AG04449 (cell line): ENCODE data around the gene TYK2.
A peak's percentile ranks its signal among the peaks of the same experiment; 100 is the strongest.
"Not testable (repeated sequence)": the region's sequence is repeated elsewhere in the genome, so short reads cannot be mapped to it uniquely, and the experiment has no call there.

ENCODE experiments used
- CTCF ChIA-PET: fragments of 350-600 bp; formaldehyde crosslinking; extraction: SDS; loops from one replicate; lab custom pipeline; 2021; ENCODE audit warnings: antibody characterized with exemption; lab: Yijun Ruan, JAX
- POLR2A ChIA-PET: fragments of 400-600, 350-600 bp; formaldehyde crosslinking; extraction: SDS; loops from one replicate; lab custom pipeline; 2020; ENCODE audit warnings: antibody characterized with exemption, inconsistent platforms; lab: Yijun Ruan, JAX
- DNase-seq: peaks from one replicate; pipeline ENCODE4 v3.0.0-alpha.2; 2010; ENCODE audit warnings: low read depth, low spot score
- H3K4me3 ChIP-seq: 2 replicates; pipeline ENCODE4 v1.5.1; 2011; ENCODE audit warnings: low read depth, mild to moderate bottlenecking, control low read depth, low read length
- TF ChIP-seq, protein P1 (sequence below): IDR thresholded peaks from one replicate; pipeline ENCODE4 v1.5.1; 2011; ENCODE audit warnings: mild to moderate bottlenecking, moderate library complexity, low read length, control low read depth, inconsistent platforms; ENCODE audit not compliant: insufficient read depth; ENCODE audit errors: missing control alignments

The TYK2 gene

DNA sequence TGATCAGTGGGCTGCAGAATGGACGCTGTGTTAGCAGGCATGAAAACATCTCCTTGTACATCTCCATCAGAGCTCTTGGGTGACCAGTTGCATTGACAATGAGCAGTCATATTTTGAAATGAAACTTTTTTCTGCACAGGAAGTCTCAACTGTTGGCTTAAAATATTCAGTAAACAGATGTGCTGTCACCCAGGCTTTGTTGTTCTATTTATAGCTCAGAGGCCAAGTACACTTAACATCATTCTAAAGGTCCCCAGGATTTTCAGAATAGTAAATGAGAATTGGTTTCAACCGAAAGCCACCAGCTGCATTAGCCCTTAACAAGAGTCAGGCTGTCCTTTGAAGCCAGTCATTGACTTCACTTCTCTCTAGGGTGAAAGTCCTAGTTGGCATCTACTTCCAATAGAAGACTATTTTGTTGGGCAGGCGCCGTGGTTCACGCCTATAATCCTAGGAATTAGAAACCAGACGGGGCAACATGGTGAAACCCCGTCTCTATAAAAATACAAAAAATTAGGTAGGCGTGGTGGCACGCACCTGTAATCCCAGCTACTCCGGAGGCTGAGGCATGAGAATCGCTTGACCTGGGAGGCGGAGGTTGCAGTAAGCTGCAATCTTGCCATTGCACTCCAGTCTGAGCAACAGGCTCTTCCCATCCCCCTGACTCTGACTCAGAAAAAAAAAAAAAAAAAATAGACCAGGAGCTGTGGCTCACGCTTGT, 32.0 kb upstream of the TYK2 start:
- TF ChIP-seq, protein P1, sequence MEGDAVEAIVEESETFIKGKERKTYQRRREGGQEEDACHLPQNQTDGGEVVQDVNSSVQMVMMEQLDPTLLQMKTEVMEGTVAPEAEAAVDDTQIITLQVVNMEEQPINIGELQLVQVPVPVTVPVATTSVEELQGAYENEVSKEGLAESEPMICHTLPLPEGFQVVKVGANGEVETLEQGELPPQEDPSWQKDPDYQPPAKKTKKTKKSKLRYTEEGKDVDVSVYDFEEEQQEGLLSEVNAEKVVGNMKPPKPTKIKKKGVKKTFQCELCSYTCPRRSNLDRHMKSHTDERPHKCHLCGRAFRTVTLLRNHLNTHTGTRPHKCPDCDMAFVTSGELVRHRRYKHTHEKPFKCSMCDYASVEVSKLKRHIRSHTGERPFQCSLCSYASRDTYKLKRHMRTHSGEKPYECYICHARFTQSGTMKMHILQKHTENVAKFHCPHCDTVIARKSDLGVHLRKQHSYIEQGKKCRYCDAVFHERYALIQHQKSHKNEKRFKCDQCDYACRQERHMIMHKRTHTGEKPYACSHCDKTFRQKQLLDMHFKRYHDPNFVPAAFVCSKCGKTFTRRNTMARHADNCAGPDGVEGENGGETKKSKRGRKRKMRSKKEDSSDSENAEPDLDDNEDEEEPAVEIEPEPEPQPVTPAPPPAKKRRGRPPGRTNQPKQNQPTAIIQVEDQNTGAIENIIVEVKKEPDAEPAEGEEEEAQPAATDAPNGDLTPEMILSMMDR, result no peak
- ChIA-PET POLR2A (no interaction called here), CTCF (interaction anchor here (0.6 to 20.1 kb wide), 7 partner anchors 7 to 365 kb away, joined by 3 to 392 read pairs (median 5); partner anchors contain the start of genes CDC37, ICAM1 and PDE4A)
- H3K4me3 ChIP-seq, result no peak overlapping the region
- DNase-seq, result no peak

DNA sequence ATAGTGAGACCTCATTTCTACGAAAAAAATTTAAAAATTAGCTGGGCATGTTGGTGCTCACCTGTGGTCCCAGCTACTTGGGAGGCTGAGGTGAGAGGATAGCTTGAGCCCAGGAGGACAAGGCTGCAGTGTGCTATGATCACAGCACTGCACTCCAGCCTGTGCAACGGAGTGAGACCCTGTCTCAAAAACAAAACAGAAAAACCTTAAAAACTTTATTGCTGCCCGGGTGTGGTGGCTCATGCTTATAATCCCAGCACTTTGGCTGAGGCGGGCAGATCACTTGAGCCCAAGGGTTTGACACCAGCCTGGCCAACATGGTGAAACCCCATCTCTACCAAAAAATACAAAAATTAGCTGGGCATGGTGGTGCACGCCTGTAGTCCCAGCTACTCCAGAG, 30.9 kb upstream of the TYK2 start:
- POLR2A ChIA-PET, H3K4me3 ChIP-seq, DNase-seq: not testable (repeated sequence)
- CTCF ChIA-PET, result interaction anchor here (1.5 to 20.1 kb wide), 3 partner anchors 10 to 25 kb away, joined by 5 to 392 read pairs (median 13); partner anchors contain the start of gene PDE4A

DNA sequence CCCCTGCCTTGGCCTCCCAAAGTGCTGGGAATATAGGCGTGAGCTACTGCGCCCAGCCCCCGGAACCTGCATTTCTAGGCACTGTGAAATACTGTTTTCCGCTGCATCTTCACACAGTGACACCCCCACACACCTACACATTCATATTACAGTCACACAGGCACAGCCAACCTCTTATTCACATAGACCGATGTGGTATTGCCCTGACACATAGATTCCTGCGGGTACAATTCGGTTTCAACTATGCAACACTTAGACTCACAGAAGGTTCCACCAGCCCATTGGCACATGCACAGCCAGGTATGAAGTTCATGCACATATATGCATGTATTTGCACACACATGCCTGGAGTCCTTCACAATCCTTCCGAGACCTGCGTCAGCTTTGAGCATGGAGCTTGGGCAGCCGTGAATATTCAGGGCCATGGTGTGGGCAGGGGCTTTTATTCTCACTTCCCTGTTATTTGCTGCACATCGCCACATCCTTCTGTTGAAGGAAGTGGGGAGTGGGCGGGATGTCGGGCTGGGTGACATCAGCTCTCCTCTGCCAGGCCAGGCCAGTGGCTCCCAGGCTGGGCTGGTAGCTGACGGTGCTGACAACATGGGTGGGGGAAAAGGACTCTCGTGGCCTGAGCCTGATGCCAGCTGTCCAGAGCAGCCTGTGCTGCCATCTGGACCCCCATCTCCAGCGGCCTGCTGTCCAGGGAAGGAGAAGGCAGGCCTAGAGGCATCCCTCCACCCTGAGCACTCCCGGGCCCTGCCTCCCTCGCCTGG, 28.3 kb upstream of the TYK2 start:
- no peak overlapping the region for H3K4me3 ChIP-seq
- ChIA-PET POLR2A (no interaction called here), CTCF (interaction anchor here (1.3 to 20.1 kb wide), 5 partner anchors 7 to 159 kb away, joined by 3 to 392 read pairs (median 8); partner anchors contain the start of gene PDE4A)
- DNase-seq, result no peak
- TF ChIP-seq, protein P1, result no peak

DNA sequence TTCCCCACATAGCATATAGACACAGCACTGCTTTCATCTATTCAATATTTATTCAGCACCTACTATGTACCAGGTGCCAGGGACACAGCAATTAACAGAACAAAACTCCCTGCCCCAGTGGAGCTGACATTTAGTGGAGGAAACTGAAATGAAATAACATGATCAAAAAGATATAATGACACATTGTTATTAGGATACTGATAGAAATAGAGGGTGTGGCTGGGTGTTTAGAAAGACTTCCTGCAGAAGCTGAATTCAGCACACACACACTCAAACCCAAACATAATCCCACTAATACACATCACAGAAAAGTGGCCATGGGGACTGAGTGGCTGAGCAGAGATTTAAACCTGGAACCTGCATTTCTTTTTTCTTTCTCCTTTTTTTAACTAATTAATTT, 26.7 kb upstream of the TYK2 start:
- no peak for DNase-seq
- CTCF ChIA-PET, result interaction anchor here (1.6 to 41.8 kb wide), 6 partner anchors 9 to 144 kb away, joined by 4 to 1180 read pairs (median 136); partner anchors contain the start of genes ICAM1 and PDE4A
- TF ChIP-seq, protein P1, result no peak
- POLR2A ChIA-PET, result no interaction called here
- H3K4me3 ChIP-seq, result no peak overlapping the region

DNA sequence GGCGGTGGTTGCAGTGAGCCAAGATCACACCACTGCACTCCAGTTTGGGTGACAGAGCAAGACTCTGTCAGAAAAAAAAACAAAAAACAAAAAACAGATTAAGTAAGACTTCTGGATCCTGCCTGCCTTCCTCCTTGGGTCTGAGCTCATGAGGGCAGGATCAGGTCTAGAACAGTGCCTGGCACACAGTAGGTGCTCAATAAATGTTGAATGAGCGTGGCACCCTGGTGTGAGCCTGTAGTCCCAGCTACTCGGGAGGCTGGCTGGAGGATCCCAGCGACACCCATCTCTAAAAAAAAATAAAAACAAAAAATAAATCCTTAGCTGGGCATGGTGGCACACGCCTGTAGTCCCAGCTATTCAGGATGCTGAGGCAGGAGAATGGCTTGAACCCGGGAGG, 25.8 kb upstream of the TYK2 start:
- ChIA-PET CTCF (interaction anchor here (1.1 to 41.8 kb wide), 11 partner anchors 9 to 293 kb away, joined by 4 to 1180 read pairs (median 11); partner anchors contain the start of genes ICAM1 and PDE4A), POLR2A (interaction anchor here (2.4 kb wide), 1 partner anchor 10 kb away, joined by 6 read pairs; no protein-coding TSS in a partner anchor)
- H3K4me3 ChIP-seq, result no peak overlapping the region
- TF ChIP-seq, protein P1, result no peak
- no peak for DNase-seq

DNA sequence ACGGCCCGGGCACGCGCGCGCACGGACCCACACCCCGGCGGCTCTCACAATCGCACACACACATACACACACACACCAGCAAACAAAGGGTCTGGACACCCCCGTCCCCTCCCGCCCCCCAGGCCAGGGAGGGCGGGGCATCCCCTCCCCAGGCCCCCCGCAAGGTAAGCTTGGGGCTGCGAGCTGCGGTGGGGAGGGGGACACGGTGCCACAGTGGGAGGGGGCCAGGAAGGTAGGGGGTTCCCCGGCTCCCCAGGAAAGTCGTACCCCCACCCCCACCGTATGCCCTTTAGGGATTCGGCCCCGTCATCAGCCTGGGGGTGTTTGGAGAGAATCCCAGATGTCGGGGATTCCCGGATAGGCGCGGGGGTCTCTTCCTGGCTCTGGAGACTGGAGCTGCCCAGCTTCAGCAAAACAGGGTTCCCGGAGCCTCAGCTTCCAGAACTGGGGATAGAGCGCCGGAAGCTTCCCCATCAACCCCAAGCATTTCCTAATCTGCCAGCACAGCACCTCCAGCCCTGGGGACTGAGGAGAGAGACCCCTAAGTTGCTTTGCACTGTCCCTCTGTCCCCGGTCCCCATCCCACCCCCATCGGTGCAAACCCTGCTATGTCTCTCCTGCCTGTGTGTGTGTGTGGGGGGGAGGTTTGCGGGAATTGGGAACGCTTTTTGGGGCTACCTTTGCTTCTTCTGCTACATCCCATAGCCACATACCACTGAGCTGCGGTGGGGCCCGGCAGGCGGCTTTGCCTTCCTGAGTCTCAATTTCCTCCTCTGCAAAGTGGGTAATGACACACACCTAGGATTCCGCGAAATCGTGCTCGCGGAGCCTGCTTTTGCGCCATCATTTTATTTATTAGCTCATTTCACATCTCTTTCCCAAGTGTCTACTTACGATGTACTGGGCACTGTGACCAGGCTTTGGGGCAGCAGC, 24.8 kb upstream of the TYK2 start:
- H3K4me3 ChIP-seq, result peak overlapping the region; percentile 98
- TF ChIP-seq, protein P1, result no peak
- no peak for DNase-seq
- ChIA-PET POLR2A (interaction anchor here (0.5 to 2.4 kb wide), 2 partner anchors 11 to 19 kb away, joined by 4 to 6 read pairs; no protein-coding TSS in a partner anchor), CTCF (interaction anchor here (0.6 to 41.8 kb wide), 24 partner anchors 11 to 296 kb away, joined by 3 to 1180 read pairs (median 6); partner anchors contain the start of genes ICAM1, PDE4A and QTRT1)
